ENCODE results near the gene DTYMK.

The DTYMK gene

DNA sequence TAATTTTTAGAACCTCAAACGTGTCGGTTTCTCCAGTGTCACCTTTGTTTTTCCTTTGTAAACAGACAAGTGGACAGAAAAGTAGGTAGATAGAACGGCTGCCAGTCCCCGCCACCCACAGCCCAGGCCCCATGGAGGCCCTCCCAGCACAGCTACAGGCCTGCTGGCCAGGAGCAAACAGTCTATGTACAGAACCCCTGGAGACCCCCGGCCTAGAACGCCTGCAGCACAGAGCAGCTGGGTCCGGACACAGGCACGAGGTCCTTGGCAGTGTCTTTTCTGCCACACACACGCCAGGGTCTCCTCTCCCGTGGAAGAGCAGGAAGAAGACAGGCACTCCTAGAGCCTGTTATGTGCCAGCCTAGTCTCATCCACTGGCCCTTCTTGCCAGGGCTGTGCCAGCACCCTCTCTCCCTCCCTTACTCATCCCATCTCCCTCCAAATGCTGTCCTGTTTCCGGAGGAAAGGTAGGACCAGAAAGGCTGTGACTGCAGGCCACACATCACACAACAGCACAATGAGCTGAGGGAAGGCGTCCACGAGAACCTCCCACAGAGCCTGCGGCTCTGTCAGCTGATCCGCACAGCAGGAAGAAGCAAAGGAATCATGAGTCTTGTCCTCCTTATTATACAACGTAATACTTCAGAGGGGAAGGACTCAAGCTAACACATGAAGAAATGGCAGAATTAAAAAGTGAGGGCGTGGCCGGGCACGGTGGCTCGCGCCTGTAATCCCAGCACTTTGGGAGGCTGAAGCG, 7.7 kb downstream of the DTYMK start:
- Histone ChIP-seq H3K56ac (ENCODE audit: low read length) (no peak overlapping the region), H3K18ac (ENCODE audit: low read length) (no peak overlapping the region), H3K79me1 (ENCODE audit: low read length) (peaks cover 5% of the 10 kb centered on the region), H3K36me3 (ENCODE audit: control insufficient read depth, insufficient read depth, low read length) (peaks cover 16% of the 10 kb centered on the region), H3K4me2 (ENCODE audit: low read length) (no peak overlapping the region), H3K9ac (ENCODE audit: low read length) (no peak overlapping the region), H2BK120ac (ENCODE audit: low read depth, low read length) (no peak overlapping the region), H4K8ac (ENCODE audit: low read depth, low read length) (no peak overlapping the region), H3K4ac (ENCODE audit: low read depth, low read length) (no peak overlapping the region), H3K79me2 (ENCODE audit: control insufficient read depth, insufficient read depth, low read length) (peaks cover 3% of the 10 kb centered on the region), H3K4me3 (ENCODE audit: low read length) (no peak overlapping the region), H2BK5ac (ENCODE audit: low read length) (no peak overlapping the region), H2BK15ac (replicated peaks; ENCODE audit: low read depth) (no peak overlapping the region), H3K23ac (ENCODE audit: low read length) (no peak overlapping the region), H3K27ac (ENCODE audit: low read depth, low read length) (no peak overlapping the region), H2AK5ac (ENCODE audit: low read length) (no peak overlapping the region), H3K4me1 (ENCODE audit: control insufficient read depth, low read depth, low read length) (no peaks in the 10 kb centered on the region), H4K5ac (ENCODE audit: low read length) (no peak overlapping the region), H3K27me3 (ENCODE audit: insufficient read depth, low read length, poor library complexity) (no peaks in the 10 kb centered on the region)
- DNase-seq, result no peak
- no CpG with 5 or more reads among the region's 22 CpGs for WGBS (ENCODE audit: extremely low coverage, insufficient coverage, low lambda C conversion rate)

DNA sequence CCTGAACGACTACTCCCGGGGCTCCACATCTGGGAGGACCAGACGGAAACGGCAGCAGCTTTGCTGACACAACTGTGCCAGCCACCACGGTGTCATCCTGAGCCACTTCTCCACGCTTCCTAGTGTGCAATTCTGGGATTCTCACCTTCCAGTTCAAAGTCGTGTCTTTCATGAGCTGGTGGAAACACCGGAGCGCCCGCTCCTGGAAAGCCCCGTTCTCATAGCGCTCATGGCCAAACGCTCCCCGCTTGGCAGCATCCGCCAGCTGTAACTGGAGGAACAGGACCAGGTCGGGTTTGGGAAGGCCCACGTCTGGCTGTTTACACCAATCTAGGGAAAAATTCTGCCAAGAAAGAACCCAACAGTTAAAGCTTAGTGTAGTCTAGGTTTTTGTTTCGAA, 8.3 kb downstream of the DTYMK start:
- H3K4me1 ChIP-seq (ENCODE audit: control insufficient read depth, low read depth, low read length), result no peaks in the 10 kb centered on the region
- no peak overlapping the region for H3K23ac ChIP-seq (ENCODE audit: low read length)
- no peak overlapping the region for H3K4me3 ChIP-seq (ENCODE audit: low read length)
- WGBS (ENCODE audit: extremely low coverage, insufficient coverage, low lambda C conversion rate), result no CpG with 5 or more reads among the region's 18 CpGs
- no peak overlapping the region for H2BK15ac ChIP-seq (replicated peaks; ENCODE audit: low read depth)
- no peak overlapping the region for H3K9ac ChIP-seq (ENCODE audit: low read length)
- no peak overlapping the region for H3K4me2 ChIP-seq (ENCODE audit: low read length)
- H2BK5ac ChIP-seq (ENCODE audit: low read length), result no peak overlapping the region
- no peak overlapping the region for H3K4ac ChIP-seq (ENCODE audit: low read depth, low read length)
- no peak for DNase-seq
- H4K5ac ChIP-seq (ENCODE audit: low read length), result no peak overlapping the region
- H3K79me2 ChIP-seq (ENCODE audit: control insufficient read depth, insufficient read depth, low read length), result peaks cover 3% of the 10 kb centered on the region
- H3K79me1 ChIP-seq (ENCODE audit: low read length), result peaks cover 5% of the 10 kb centered on the region
- peaks cover 16% of the 10 kb centered on the region for H3K36me3 ChIP-seq (ENCODE audit: control insufficient read depth, insufficient read depth, low read length)
- H3K27ac ChIP-seq (ENCODE audit: low read depth, low read length), result no peak overlapping the region
- H4K8ac ChIP-seq (ENCODE audit: low read depth, low read length), result no peak overlapping the region
- H3K56ac ChIP-seq (ENCODE audit: low read length), result no peak overlapping the region
- H3K18ac ChIP-seq (ENCODE audit: low read length), result no peak overlapping the region
- H2AK5ac ChIP-seq (ENCODE audit: low read length), result no peak overlapping the region
- H3K27me3 ChIP-seq (ENCODE audit: insufficient read depth, low read length, poor library complexity), result no peaks in the 10 kb centered on the region
- no peak overlapping the region for H2BK120ac ChIP-seq (ENCODE audit: low read depth, low read length)

DNA sequence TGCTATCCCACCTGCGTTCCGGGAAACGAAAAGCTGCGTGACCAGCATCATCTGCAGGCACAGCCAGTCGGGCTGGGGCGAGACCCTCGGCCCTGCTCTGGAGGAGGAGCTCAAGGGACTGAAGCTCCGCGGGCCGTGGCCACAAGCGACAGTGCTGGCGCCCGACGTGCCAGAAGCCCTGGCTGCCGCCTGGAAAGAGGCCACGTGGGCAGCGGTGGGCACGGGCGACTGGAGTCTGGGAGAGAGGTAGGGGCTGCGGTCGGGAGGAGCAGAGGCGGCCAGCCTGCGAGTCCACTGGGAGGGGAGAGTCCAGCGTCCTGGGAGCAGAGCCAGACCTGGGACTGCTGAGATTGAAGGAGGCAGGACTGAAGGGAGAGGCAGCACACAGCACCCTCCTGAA, 9.2 kb downstream of the DTYMK start:
- whole genome bisulfite sequencing (ENCODE audit: extremely low coverage, insufficient coverage, low lambda C conversion rate), result no CpG with 5 or more reads among the region's 24 CpGs
- H3K27me3 ChIP-seq (ENCODE audit: insufficient read depth, low read length, poor library complexity), result no peaks in the 10 kb centered on the region
- no peak for DNase-seq

DNA sequence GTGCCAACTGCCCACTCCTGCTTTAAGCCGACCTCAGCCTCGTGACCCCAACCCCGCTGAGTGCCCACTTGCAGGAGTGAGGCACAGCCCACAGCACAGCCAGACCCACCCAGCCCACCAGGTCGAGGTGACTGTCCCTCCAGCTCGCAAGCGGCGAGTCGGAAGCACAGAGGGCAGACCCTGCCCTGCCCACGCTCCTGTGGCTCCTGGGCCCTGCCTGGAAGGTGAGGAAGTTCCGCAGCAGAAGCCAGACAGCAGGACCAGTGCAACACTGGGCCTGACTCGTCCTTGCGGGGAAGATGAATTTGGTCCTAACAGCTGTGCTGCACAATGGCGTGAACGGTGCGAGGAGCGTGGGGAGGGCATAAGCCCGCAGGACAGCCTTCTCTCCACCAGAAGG, 9.9 kb downstream of the DTYMK start:
- Histone ChIP-seq H3K79me1 (ENCODE audit: low read length) (peaks cover 1% of the 10 kb centered on the region), H3K18ac (ENCODE audit: low read length) (no peak overlapping the region), H3K9ac (ENCODE audit: low read length) (no peak overlapping the region), H3K4me3 (ENCODE audit: low read length) (no peak overlapping the region), H3K79me2 (ENCODE audit: control insufficient read depth, insufficient read depth, low read length) (peaks cover 3% of the 10 kb centered on the region), H3K56ac (ENCODE audit: low read length) (no peak overlapping the region), H2AK5ac (ENCODE audit: low read length) (no peak overlapping the region), H3K23ac (ENCODE audit: low read length) (no peak overlapping the region), H2BK5ac (ENCODE audit: low read length) (no peak overlapping the region), H3K4me2 (ENCODE audit: low read length) (no peak overlapping the region), H3K4ac (ENCODE audit: low read depth, low read length) (no peak overlapping the region), H4K5ac (ENCODE audit: low read length) (no peak overlapping the region), H2BK15ac (replicated peaks; ENCODE audit: low read depth) (no peak overlapping the region), H2BK120ac (ENCODE audit: low read depth, low read length) (no peak overlapping the region), H3K4me1 (ENCODE audit: control insufficient read depth, low read depth, low read length) (no peaks in the 10 kb centered on the region), H4K8ac (ENCODE audit: low read depth, low read length) (no peak overlapping the region), H3K27me3 (ENCODE audit: insufficient read depth, low read length, poor library complexity) (no peaks in the 10 kb centered on the region), H3K36me3 (ENCODE audit: control insufficient read depth, insufficient read depth, low read length) (peaks cover 13% of the 10 kb centered on the region), H3K27ac (ENCODE audit: low read depth, low read length) (no peak overlapping the region)
- WGBS (ENCODE audit: extremely low coverage, insufficient coverage, low lambda C conversion rate), result no CpG with 5 or more reads among the region's 17 CpGs
- DNase-seq, result no peak

More for the DNA sequence above, 9.2 kb downstream of the DTYMK start:
- no peak overlapping the region for H4K5ac ChIP-seq (ENCODE audit: low read length)
- H2AK5ac ChIP-seq (ENCODE audit: low read length), result no peak overlapping the region
- no peak overlapping the region for H3K18ac ChIP-seq (ENCODE audit: low read length)
- H2BK5ac ChIP-seq (ENCODE audit: low read length), result no peak overlapping the region
- no peak overlapping the region for H3K23ac ChIP-seq (ENCODE audit: low read length)
- peaks cover 13% of the 10 kb centered on the region for H3K36me3 ChIP-seq (ENCODE audit: control insufficient read depth, insufficient read depth, low read length)
- no peak overlapping the region for H2BK15ac ChIP-seq (replicated peaks; ENCODE audit: low read depth)
- no peak overlapping the region for H3K4ac ChIP-seq (ENCODE audit: low read depth, low read length)
- H3K56ac ChIP-seq (ENCODE audit: low read length), result no peak overlapping the region
- H3K4me1 ChIP-seq (ENCODE audit: control insufficient read depth, low read depth, low read length), result no peaks in the 10 kb centered on the region
- no peak overlapping the region for H3K27ac ChIP-seq (ENCODE audit: low read depth, low read length)
- no peak overlapping the region for H3K4me2 ChIP-seq (ENCODE audit: low read length)
- H3K79me1 ChIP-seq (ENCODE audit: low read length), result peaks cover 1% of the 10 kb centered on the region
- H3K79me2 ChIP-seq (ENCODE audit: control insufficient read depth, insufficient read depth, low read length), result peaks cover 3% of the 10 kb centered on the region
- no peak overlapping the region for H3K9ac ChIP-seq (ENCODE audit: low read length)
- no peak overlapping the region for H3K4me3 ChIP-seq (ENCODE audit: low read length)
- H2BK120ac ChIP-seq (ENCODE audit: low read depth, low read length), result no peak overlapping the region
- H4K8ac ChIP-seq (ENCODE audit: low read depth, low read length), result no peak overlapping the region

DNA sequence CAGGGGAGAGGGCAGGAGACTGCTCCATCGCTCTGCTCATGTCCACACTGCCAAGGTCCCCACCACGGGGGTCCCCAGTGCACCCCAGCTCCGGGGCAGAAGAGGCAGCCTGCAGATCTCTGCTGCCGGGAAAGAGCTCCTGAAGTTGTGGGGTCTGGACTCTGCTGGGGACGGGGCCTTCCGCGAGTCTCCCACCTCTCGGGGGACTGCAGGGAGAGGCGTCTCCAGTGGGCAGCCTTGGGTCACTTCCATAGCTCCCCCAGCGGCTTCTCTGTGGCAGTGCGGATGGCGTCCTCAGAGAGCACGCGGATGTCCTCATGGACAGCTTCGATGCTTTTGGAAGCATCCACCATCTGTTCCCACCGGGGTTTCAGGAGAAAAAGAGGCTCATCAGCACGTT, 10.7 kb downstream of the DTYMK start:
- no peak overlapping the region for H3K9ac ChIP-seq (ENCODE audit: low read length)
- no peak overlapping the region for H3K23ac ChIP-seq (ENCODE audit: low read length)
- no CpG with 5 or more reads among the region's 17 CpGs for WGBS (ENCODE audit: extremely low coverage, insufficient coverage, low lambda C conversion rate)
- H3K27ac ChIP-seq (ENCODE audit: low read depth, low read length), result no peak overlapping the region
- no peak overlapping the region for H4K5ac ChIP-seq (ENCODE audit: low read length)
- no peak overlapping the region for H2BK5ac ChIP-seq (ENCODE audit: low read length)
- H3K79me2 ChIP-seq (ENCODE audit: control insufficient read depth, insufficient read depth, low read length), result peaks cover 2% of the 10 kb centered on the region
- H3K27me3 ChIP-seq (ENCODE audit: insufficient read depth, low read length, poor library complexity), result no peaks in the 10 kb centered on the region
- H2AK5ac ChIP-seq (ENCODE audit: low read length), result no peak overlapping the region
- no peak for DNase-seq
- H3K4me3 ChIP-seq (ENCODE audit: low read length), result no peak overlapping the region
- H3K56ac ChIP-seq (ENCODE audit: low read length), result no peak overlapping the region
- no peak overlapping the region for H2BK15ac ChIP-seq (replicated peaks; ENCODE audit: low read depth)
- no peaks in the 10 kb centered on the region for H3K4me1 ChIP-seq (ENCODE audit: control insufficient read depth, low read depth, low read length)
- no peak overlapping the region for H3K4me2 ChIP-seq (ENCODE audit: low read length)
- peaks cover 12% of the 10 kb centered on the region for H3K36me3 ChIP-seq (ENCODE audit: control insufficient read depth, insufficient read depth, low read length)
- no peak overlapping the region for H2BK120ac ChIP-seq (ENCODE audit: low read depth, low read length)
- peaks cover 1% of the 10 kb centered on the region for H3K79me1 ChIP-seq (ENCODE audit: low read length)
- H3K18ac ChIP-seq (ENCODE audit: low read length), result no peak overlapping the region
- no peak overlapping the region for H3K4ac ChIP-seq (ENCODE audit: low read depth, low read length)
- no peak overlapping the region for H4K8ac ChIP-seq (ENCODE audit: low read depth, low read length)

Measured in mesendoderm (in vitro differentiated cells).